Stomach (tissue), 9 donors: Measurements from ENCODE around the gene IL18R1. TPM values are rescaled to one million over a fixed set of nuclear protein-coding genes. Genes with fewer than 3 reads are reported as not detected.

Experiments used
- DNase-seq, 2 donors: peaks; one replicate each; pipeline versions ENCODE4 v3.0.0 to v3.0.0-alpha.2; 2013 to 2019
- H3K27ac ChIP-seq, 5 donors: fragments of 200-600 bp in 4 of 5; sonication (generic) in 4 of 5; one replicate each; pipeline ENCODE4 v1.5.1; 2013 to 2019; ENCODE audit warnings: mild to moderate bottlenecking in 1 of 5, moderate library complexity in 1 of 5
- H3K27me3 ChIP-seq, 3 donors: fragments of 200-600 bp; sonication (generic); one replicate each; pipeline ENCODE4 v1.5.1; 2017 to 2019; ENCODE audit warnings: mixed run types in 1 of 3
- H3K36me3 ChIP-seq, 4 donors: fragments of 200-600 bp; sonication (generic); 1 replicate in 3 of 4; 2 replicates in 1 of 4; pipeline ENCODE4 v1.5.1; 2016 to 2019
- H3K4me1 ChIP-seq, 4 donors: fragments of 200-600 bp; sonication (generic); one replicate each; pipeline ENCODE4 v1.5.1; 2016 to 2019
- H3K4me3 ChIP-seq, 4 donors: fragments of 200-600 bp; sonication (generic) in 3 of 4; one replicate each; pipeline ENCODE4 v1.5.1; 2016 to 2019; ENCODE audit warnings: mild to moderate bottlenecking in 1 of 4
- H3K9me3 ChIP-seq, 4 donors: fragments of 200-600 bp; sonication (generic); one replicate each; pipeline ENCODE4 v1.5.1; 2016 to 2019
- CTCF ChIP-seq, 7 experiments: fragments of 450-650 bp in 4 of 7; fragments of 200-600 bp in 3 of 7; sonication (generic) in 3 of 7; IDR thresholded peaks; one replicate each; pipeline ENCODE4 v1.5.1; 2016 to 2019; ENCODE audit warnings: antibody characterized with exemption in 7 of 7, control low read depth in 2 of 7, mild to moderate bottlenecking in 1 of 7
- EP300 ChIP-seq: sonication (generic); formaldehyde crosslinking; IDR thresholded peaks from one replicate; pipeline ENCODE4 v1.6.1; 2017; ENCODE audit warnings: antibody characterized with exemption
- POLR2A ChIP-seq, 4 donors: fragments of 450-650 bp; IDR thresholded peaks; one replicate each; pipeline ENCODE4 v1.6.1; 2016; ENCODE audit warnings: antibody characterized with exemption in 4 of 4, control low read depth in 2 of 4, mild to moderate bottlenecking in 1 of 4, moderate library complexity in 1 of 4
- POLR2AphosphoS5 ChIP-seq, 3 donors: sonication (generic); formaldehyde crosslinking; IDR thresholded peaks; one replicate each; pipeline ENCODE4 v1.6.1; 2016; ENCODE audit warnings: antibody characterized with exemption in 3 of 3
- WGBS, 5 donors: extraction: QIAGEN DNeasy Blood & Tissue Kit in 3 of 5; methylation state at CpG; one replicate each; pipeline versions ENCODE4 v1.1.5 to v1.1.7; 2013 to 2018; 5-methylcytosine and 5-hydroxymethylcytosine counted together
- intact Hi-C: fragments of 100-400 bp; cut with DNase I; formaldehyde crosslinking; loops from one replicate; pipeline ENCODE4 v1.15.1; 2023; ENCODE audit warnings: low total_unique reads
- polyA plus RNA-seq, 3 donors: library from polyadenylated mRNA; stranded (reverse); fragments of 200-250 nt; gene quantifications; one replicate each; pipeline ENCODE4 v1.2.3, GENCODE V29; 2013
- total RNA-seq, 5 donors: library from RNA; depleted of rRNA; stranded (reverse); fragments of >200 nt; gene quantifications; one replicate each; pipeline versions ENCODE4 v1.1.0 to v1.2.3, GENCODE V29; 2014 to 2016
- donor health status: healthy with polysubstance abuse.
- donor health status: Bipolar disorder and iron deficiency.
- donor health status: healthy.

IL18R1 gene
- total and polyA plus RNA-seq, 8 donors: 0.29 to 83.9 (median 2.5) TPM

GRCh38 chr2:102335871-102336366 lies 19.7 kb upstream of the IL18R1 start:
- 48 to 64% (median 59%) methylated on average over 8 of the region's 8 CpGs for WGBS, 5 donors
- peaks cover 0 to 5% (median 0%) of the 10 kb centered on the region in 4 donors for H3K4me1 ChIP-seq
- no peak overlapping the region for H3K4me3 ChIP-seq
- no peaks in the 10 kb centered on the region for H3K9me3 ChIP-seq
- no peaks in the 10 kb centered on the region for H3K27me3 ChIP-seq
- TF ChIP-seq POLR2AphosphoS5 (IDR thresholded peaks at IDR 0.05) (no peak), POLR2A (IDR thresholded peaks at IDR 0.05) (no peak), CTCF (IDR thresholded peaks at IDR 0.05) (no peak), EP300 (no peak)
- intact Hi-C loops: no loop called here
- DNase-seq: no peak
- H3K36me3 ChIP-seq: no peaks in the 10 kb centered on the region
- peak overlapping the region in 2 of 5 donors; percentile 2 to 52 for H3K27ac ChIP-seq

- 67 to 79% (median 69%) methylated on average over 3 of the region's 3 CpGs for WGBS, 5 donors
- DNase-seq: no peak
- intact Hi-C loops: no loop called here
- no peaks in the 10 kb centered on the region for H3K36me3 ChIP-seq
- H3K4me3 ChIP-seq: no peak overlapping the region
- H3K9me3 ChIP-seq: no peaks in the 10 kb centered on the region
- H3K4me1 ChIP-seq: peaks cover 0 to 5% (median 0%) of the 10 kb centered on the region in 4 donors
- no peaks in the 10 kb centered on the region for H3K27me3 ChIP-seq
- no peak for TF ChIP-seq EP300
- no peak for TF ChIP-seq POLR2A (IDR thresholded peaks at IDR 0.05)
- H3K27ac ChIP-seq: peak overlapping the region; percentile 14 to 56 (median 23)
Observed at GRCh38 chr2:102336502-102336945, 19.1 kb upstream of the IL18R1 start.

GRCh38 chr2:102337012-102337411 lies 18.6 kb upstream of the IL18R1 start:
- Histone ChIP-seq H3K4me3 (no peak overlapping the region), H3K27ac (peak overlapping the region in 4 of 5 donors; percentile 14 to 52 (median 22)), H3K36me3 (no peaks in the 10 kb centered on the region), H3K9me3 (no peaks in the 10 kb centered on the region), H3K27me3 (no peaks in the 10 kb centered on the region), H3K4me1 (peaks cover 0 to 5% (median 0%) of the 10 kb centered on the region in 4 donors)
- DNase-seq: no peak
- WGBS, 5 donors: 37 to 64% (median 60%) methylated on average over 1 of the region's 1 CpG
- intact Hi-C loops: no loop called here
- TF ChIP-seq CTCF (IDR thresholded peaks at IDR 0.05) (no peak), EP300 (no peak), POLR2A (IDR thresholded peaks at IDR 0.05) (no peak), POLR2AphosphoS5 (IDR thresholded peaks at IDR 0.05) (no peak)

GRCh38 chr2:102337481-102338386 lies 17.9 kb upstream of the IL18R1 start:
- Histone ChIP-seq H3K36me3 (no peaks in the 10 kb centered on the region), H3K27me3 (no peaks in the 10 kb centered on the region), H3K9me3 (no peaks in the 10 kb centered on the region), H3K4me3 (no peak overlapping the region), H3K4me1 (peaks cover 0 to 5% (median 0%) of the 10 kb centered on the region in 4 donors), H3K27ac (peak overlapping the region in 2 of 5 donors; percentile 7 to 29)
- intact Hi-C loops: no loop called here
- TF ChIP-seq EP300: no peak
- no peak for TF ChIP-seq POLR2AphosphoS5 (IDR thresholded peaks at IDR 0.05)
- TF ChIP-seq POLR2A (IDR thresholded peaks at IDR 0.05): no peak
- no peak for TF ChIP-seq CTCF (IDR thresholded peaks at IDR 0.05)
- WGBS, 5 donors: 54 to 80% (median 68%) methylated on average over 3 of the region's 3 CpGs
- DNase-seq: no peak
